GM12872 (cell line): ENCODE measurements around the gene HSPB6.

Experiments
- TF ChIP-seq, protein P1 (sequence below): IDR thresholded peaks from 3 replicates; pipeline ENCODE4 v1.5.1; 2011; ENCODE audit warnings: low read depth, mild to moderate bottlenecking, low read length, moderate library complexity; ENCODE audit not compliant: insufficient read depth

The HSPB6 gene

DNA sequence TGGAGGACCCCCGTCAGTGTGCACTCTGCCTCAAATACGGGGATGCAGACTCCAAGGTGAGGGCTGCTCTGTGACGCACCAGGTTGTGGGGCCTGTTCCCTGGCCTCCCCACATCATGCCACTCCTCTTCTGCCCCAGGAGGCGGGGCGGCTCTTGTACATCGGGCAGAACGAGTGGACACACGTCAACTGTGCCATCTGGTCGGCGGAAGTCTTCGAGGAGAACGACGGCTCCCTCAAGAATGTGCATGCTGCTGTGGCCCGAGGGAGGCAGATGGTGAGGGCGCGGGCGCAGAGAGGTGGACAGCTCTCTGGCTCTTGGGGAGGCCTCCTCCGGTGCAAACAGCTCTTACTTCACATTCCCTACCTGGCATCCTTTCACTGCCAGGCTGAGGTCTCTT, 27.8 kb downstream of the HSPB6 start:
- TF ChIP-seq, protein P1, sequence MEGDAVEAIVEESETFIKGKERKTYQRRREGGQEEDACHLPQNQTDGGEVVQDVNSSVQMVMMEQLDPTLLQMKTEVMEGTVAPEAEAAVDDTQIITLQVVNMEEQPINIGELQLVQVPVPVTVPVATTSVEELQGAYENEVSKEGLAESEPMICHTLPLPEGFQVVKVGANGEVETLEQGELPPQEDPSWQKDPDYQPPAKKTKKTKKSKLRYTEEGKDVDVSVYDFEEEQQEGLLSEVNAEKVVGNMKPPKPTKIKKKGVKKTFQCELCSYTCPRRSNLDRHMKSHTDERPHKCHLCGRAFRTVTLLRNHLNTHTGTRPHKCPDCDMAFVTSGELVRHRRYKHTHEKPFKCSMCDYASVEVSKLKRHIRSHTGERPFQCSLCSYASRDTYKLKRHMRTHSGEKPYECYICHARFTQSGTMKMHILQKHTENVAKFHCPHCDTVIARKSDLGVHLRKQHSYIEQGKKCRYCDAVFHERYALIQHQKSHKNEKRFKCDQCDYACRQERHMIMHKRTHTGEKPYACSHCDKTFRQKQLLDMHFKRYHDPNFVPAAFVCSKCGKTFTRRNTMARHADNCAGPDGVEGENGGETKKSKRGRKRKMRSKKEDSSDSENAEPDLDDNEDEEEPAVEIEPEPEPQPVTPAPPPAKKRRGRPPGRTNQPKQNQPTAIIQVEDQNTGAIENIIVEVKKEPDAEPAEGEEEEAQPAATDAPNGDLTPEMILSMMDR: no peak

DNA sequence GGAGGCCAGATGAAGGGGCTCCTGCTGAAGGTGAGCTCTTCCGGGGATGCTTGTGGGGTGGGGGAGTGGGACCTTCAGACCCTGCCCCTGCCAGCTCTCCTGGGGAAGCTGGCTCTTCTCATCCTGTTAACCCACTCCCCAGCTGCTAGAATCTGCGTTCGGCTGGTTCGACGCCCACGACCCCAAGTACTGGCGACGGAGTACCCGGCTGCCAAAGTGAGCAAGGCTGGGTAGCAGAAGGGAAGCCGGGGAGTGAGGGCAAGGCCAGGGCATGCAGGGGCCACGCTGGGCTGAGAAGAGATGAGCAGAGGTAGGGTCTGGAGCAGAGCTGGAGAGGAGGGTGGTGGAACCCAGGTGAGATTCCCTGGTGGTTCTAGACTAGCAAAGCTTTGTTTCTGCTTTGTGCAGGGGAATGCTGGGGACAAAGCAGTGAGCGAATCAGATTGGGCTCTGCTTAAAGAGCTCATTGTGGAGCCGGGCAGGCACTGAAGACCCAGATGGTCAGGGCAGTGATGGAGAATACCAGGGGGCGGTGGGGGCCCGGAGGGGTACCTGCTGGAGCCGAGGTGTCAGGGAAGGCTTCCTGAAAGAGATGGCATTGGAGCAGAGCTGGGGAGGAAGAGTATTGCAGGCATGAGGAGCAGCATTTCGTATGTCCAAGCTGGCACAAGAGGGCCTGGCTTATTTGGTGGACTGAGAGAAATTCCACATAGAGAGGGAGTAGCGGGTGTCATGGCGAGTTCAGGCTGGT, 28.7 kb downstream of the HSPB6 start:
- TF ChIP-seq, protein P1: no peak

DNA sequence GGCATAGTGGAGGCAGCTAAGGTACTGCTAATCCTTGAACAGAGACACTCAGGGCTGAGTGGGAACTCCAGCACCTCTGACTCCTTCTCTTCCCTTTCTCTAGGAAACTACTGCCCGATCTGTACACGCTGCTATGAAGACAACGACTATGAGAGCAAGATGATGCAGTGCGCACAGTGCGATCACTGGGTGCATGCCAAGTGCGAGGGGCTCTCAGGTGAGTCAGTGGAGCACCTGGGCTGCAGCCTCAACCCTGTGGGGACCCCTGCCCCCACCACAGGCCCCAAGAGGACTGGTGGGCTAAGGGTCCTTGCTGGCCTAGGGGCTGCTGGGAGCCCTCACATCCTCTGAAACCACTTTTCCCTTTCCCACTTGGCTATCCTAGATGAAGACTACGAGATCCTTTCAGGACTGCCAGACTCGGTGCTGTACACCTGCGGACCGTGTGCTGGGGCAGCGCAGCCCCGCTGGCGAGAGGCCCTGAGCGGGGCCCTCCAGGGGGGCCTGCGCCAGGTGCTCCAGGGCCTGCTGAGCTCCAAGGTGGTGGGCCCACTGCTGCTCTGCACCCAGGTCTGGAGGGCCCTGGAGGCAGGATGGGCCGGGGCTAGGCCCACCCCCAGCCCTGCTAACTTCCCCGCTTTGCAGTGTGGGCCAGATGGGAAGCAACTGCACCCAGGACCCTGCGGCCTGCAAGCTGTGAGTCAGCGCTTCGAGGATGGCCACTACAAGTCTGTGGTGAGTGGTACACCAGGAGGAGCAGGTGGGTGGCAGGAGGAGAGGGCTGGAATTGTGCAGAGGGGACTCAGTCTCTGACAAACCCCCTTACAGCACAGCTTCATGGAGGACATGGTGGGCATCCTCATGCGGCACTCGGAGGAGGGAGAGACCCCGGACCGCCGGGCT, 29.5 kb downstream of the HSPB6 start:
- TF ChIP-seq, protein P1: no peak

DNA sequence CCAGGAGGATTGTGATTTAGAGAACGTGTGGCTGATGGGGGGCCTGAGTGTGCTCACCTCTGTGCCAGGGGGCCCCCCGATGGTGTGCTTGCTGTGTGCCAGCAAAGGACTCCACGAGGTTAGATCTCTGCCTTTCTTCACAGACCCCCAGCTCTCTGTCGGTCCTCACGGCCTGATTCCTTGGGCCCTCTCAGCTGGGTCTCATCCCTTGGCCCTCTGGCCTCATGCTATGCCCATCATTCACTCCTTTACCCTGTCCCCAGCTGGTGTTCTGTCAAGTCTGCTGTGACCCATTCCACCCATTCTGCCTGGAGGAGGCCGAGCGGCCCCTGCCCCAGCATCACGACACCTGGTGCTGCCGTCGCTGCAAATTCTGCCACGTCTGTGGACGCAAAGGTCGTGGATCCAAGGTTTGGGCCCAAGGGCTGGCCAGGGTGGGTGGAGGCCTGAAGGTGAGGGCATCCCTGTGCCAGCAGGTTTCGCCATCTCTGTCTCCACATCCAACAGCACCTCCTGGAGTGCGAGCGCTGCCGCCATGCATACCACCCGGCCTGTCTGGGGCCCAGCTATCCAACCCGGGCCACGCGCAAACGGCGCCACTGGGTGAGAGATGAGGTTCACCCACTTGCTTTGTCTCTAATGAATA, 31.5 kb downstream of the HSPB6 start:
- TF ChIP-seq, protein P1: no peak

DNA sequence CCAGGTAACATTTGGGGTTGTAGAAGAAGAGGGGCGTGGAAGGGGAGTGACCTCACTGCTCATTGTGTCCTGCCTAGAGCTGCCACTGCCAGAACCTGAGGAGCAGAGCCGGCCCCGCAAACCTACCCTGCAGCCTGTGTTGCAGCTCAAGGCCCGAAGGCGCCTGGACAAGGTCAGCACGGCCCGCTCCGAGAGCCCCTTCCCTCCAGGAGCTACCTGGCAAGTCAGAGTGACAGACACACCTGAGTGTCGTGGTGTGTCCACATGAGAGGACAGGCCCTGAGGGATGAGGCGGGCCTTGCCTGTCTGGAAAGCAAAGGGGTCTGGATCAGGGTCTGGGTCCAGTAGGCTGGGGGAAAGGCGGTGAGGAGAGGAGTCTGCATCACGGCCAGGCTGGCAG, 32.3 kb downstream of the HSPB6 start:
- TF ChIP-seq, protein P1: no peak

DNA sequence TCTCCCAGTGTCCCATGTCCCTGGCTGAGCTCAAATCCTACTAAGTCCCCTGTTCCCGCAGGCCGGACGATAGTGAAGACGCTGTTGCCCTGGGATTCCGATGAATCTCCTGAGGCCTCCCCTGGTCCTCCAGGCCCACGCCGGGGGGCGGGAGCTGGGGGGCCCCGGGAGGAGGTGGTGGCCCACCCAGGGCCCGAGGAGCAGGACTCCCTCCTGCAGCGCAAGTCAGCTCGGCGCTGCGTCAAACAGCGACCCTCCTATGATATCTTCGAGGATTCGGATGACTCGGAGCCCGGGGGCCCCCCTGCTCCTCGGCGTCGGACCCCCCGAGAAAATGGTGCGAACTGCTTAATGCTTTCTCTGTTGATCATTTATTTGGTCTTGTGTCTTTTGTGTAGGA, 33.2 kb downstream of the HSPB6 start:
- TF ChIP-seq, protein P1: no peak

DNA sequence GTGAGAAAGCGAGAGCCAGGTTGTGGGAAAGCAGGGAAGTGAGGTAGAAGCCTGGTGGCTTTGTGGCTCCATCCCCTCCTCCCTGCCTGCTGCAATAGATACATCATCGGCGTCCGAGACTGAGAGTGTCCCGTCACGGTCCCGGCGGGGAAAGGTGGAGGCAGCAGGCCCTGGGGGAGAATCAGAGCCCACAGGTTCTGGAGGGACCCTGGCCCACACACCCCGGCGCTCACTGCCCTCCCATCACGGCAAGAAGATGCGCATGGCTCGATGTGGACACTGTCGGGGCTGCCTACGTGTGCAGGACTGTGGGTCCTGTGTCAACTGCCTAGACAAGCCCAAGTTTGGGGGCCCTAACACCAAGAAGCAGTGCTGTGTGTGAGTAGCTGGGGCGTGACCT, 33.9 kb downstream of the HSPB6 start:
- TF ChIP-seq, protein P1: no peak
